WI38 (cell line): ENCODE data around the gene TSC22D1.

Experiments used
- H3K4me3 ChIP-seq: 2 replicates; pipeline ENCODE4 v1.5.1; 2011; ENCODE audit warnings: low read depth, mild to moderate bottlenecking, control low read depth, low read length
- CTCF ChIP-seq: IDR thresholded peaks from 2 replicates; pipeline ENCODE4 v1.5.1; 2012; ENCODE audit warnings: low read depth, mild to moderate bottlenecking, control low read depth, low read length

TSC22D1 gene

DNA sequence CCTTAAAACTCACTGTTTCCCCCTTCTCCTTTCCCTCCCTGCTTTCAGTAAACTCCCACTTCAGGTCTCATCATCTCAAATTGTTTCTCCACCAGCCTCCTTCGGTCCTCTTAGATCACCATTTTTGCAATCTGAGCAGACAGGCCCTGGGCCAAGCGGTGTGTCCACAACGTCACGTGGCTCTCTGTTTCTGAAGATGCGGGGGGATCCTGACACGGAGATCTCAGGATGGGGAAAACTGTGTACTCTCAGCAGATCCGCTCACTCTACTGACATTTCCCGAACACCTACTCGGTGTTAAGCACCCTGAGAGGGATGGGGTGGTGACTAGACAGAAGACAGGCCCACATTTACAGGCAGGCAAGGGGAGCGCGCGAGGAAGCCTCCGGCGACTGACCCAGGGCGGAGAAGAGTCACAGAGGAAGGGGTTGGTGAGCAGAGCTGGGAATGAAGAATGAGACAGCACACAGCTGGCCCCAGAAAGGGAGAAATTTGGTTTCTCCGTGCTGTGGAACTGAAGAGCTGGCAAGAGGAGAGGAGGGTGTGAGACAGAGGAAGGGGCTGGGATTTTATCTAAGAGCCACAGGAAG lies 163.7 kb downstream of the TSC22D1 start:
- TF ChIP-seq CTCF, result no peak
- H3K4me3 ChIP-seq, result no peak overlapping the region

- no peak overlapping the region for H3K4me3 ChIP-seq
- no peak for TF ChIP-seq CTCF
These were observed 164.3 kb downstream of the TSC22D1 start for GRCh38 chr13:44411841-44412240.

GRCh38 chr13:44410328-44410859 lies 165.7 kb downstream of the TSC22D1 start:
- no peak overlapping the region for H3K4me3 ChIP-seq
- TF ChIP-seq CTCF, result no peak

DNA sequence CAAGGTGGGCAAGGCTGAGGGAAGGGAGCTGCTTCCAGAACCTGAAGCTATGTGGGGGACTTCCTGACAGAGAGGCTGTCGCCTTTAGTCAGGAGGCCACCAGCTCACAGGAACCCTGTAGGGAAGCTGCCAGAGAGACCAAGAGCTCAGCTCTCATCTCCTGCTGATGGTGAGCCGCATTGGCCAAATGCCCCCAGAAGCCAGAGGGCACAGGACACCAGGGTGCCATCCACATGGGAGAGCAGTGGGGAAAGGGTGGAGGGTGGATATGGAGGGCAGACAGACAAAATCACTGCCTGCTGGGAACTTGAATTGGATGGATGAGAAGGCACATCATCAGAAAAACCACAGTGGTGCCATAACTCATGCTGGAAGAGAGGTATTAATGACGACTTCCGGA lies 166.5 kb downstream of the TSC22D1 start:
- TF ChIP-seq CTCF, result no peak
- H3K4me3 ChIP-seq, result no peak overlapping the region

GRCh38 chr13:44407891-44408290 lies 168.2 kb downstream of the TSC22D1 start:
- no peak for TF ChIP-seq CTCF
- H3K4me3 ChIP-seq, result no peak overlapping the region

DNA sequence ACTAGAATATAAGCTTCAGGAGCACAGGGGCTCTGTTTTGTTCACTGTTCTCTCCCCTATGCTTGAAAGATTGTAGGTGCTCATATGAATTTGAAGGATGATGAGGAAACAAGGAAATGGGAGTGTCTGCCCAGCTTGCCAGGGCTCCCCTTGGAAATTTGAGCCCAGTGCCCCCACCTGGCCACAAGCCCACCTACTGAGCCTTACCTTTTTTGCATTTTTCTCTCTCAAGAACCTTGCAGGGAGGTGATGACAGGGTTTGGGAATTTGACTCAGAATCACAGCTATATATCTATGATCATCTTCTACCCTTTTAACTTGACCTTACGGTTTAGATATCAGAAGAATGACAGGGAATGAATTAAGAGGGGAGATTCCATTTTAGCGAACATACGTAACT lies 168.8 kb downstream of the TSC22D1 start:
- H3K4me3 ChIP-seq, result no peak overlapping the region

GRCh38 chr13:44406617-44407016 lies 169.5 kb downstream of the TSC22D1 start:
- H3K4me3 ChIP-seq, result no peak overlapping the region
- no peak for TF ChIP-seq CTCF

More for the DNA sequence above, 168.8 kb downstream of the TSC22D1 start:
- no peak for TF ChIP-seq CTCF
